HG03139 (cell line): Measurements from ENCODE around the gene LCP1.

Experiments used
- ATAC-seq: cut with Tn5 transposase; IDR thresholded peaks from one replicate; pipeline ENCODE4 v1.9.1; 2021; ENCODE audit not compliant: unreplicated experiment

Gene LCP1

DNA sequence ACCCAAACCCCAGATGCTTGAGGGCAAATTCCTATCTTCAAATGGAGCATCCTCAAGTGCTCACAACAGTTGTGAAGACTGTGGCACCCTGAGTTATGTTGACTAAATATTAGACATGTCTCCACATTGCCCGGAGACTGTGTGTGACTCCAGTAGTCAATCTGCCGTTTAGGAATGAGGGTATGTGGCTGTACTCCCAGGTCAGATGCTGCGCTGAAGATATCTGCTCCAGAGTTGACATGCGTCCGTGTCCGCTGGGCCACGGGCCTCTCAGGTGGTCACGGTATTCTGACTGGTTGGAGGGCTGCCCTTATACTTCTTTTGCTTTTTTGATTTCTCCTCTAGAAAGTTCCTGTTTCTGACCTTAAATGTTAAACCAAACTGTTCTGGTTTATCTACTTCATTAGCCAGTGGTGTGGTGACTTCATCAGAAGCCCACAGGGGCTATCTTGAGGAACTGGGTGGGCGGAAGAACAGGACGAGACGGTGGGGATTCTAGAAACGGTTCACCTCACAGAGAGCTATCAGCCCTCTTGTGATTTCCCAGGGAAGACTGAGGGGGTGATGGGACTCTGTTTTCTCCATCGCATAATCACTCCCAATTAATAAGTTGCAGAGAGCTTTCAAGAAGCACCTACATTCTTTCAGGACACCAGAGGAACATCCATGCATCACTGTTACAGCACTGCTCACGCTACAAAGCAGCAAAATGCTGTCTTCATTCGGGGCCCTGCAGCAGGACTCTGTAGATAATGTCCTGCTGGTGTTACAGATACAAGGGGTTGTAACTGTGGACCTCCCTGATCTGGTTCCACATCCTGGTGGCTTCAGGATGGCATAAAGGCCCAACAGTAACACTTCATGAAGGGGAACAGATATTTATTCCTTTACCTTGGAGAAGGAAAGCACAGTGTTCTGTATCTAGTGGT, 1.3 kb upstream of the LCP1 start:
- ATAC-seq, result no peak

DNA sequence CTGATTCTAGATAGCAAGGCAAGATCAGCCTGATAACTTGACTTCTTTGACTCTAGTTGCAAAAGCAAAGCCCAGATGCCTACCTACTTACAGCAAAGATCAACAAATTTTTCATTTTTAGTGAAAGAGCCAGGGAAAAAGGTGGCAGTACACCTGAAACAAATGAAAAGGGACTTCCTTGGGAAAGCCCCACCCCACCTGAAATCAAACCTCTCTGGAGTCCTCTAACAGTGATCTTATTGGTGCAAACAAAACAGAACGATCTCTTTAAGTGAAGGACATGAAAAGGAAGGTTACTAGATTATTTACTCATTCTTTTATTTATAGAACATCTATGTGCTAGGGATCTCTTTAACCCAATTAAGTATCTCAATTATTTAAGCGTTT, 507 bp upstream of the LCP1 start:
- no peak for ATAC-seq

GRCh38 chr13:46181377-46181839, 569 bp downstream of the LCP1 start:
- no peak for ATAC-seq

GRCh38 chr13:46179969-46180763, 1.8 kb downstream of the LCP1 start:
- no peak for ATAC-seq

GRCh38 chr13:46179491-46179908, 2.5 kb downstream of the LCP1 start:
- no peak for ATAC-seq

DNA sequence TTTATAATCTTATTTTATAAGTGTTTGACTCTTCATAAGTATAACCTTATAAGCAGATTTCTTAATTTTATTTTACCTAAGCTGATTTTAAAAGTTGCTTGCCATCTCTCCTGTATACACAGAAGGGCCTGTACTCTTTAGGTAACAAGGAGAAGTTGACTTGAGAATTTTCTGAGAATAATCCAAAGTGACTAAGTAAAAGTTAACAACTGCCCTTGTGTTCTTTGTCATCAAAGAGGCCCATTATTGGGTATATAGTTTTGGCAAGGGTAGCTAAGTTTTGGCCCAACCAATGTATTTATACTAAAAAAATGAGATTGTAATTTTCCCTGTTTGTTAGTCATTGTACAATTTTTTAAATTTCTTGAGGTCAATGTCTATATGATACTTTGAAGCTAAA, 3.2 kb downstream of the LCP1 start:
- no peak for ATAC-seq

- ATAC-seq, result no peak
Measured at GRCh38 chr13:46178143-46178542, 3.8 kb downstream of the LCP1 start.

- peak; percentile 42 for ATAC-seq
Measured at GRCh38 chr13:46176756-46177155, 5.2 kb downstream of the LCP1 start.

GRCh38 chr13:46173656-46174055, 8.3 kb downstream of the LCP1 start:
- ATAC-seq, result no peak

DNA sequence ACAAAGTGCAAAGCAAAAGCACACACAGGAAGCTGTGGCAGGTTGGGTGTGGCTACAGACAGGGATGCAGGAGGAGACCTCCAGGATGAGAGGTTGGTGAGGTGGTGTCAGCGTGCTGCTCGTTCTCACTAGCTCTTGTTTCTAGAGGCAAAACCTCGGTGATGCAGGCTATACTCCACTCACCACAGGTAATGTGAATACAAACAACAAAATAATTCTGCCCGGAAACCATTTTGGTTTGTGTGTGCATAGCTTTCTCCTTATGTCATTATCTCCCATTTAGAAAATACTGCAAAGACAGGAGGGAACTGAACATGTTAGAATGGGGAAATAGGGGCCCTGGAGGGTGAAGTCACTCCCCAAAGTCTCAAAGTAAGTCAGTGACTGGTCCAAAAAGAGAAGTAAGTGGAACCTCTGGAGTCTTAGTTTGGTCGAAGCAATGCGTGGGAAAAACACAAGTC, 9.4 kb downstream of the LCP1 start:
- ATAC-seq, result no peak

- ATAC-seq, result no peak
Measured at GRCh38 chr13:46171739-46172138, 10.2 kb downstream of the LCP1 start.

- ATAC-seq, result no peak
Measured at GRCh38 chr13:46171217-46171616, 10.8 kb downstream of the LCP1 start.

DNA sequence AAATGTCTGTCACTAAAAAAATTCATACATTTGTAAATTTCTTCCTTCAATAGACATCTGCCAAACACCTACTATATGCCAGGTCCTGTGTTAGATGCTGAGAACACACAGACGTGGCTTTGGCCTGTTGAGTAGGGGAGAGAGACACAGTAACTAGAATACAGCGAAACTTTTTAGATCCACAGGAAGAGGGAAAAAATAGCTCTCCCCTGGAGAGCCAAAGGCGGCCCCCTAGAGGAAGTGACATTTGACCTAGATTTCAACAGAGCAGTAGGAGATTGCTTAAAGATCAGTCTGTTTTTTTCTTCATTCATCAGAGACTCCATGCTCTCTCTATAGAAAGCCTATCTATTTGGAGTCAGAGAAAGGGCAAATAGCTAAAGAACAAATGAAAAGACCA, 11.3 kb downstream of the LCP1 start:
- ATAC-seq, result no peak

DNA sequence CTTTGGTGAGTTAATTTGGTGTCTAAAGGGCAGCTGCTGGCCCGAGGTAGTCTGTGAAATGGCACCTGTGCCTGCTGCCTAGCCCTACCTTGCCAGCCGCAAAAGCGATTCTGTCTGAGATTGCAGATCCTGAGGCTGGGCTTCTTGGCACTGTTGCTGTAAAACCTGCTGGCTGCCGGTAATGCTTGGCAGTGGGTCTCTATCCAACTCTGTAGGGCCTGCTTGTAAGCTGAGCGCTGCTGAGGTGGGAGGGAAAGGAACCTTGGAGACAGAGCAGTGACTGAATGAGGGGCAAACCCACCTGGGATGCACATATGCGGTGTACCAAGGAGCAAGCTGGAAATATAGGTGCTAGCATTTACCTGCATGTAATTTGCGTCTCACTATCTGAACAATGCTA, 11.7 kb downstream of the LCP1 start:
- ATAC-seq, result no peak

GRCh38 chr13:46169758-46170157, 12.2 kb downstream of the LCP1 start:
- ATAC-seq, result no peak

- no peak for ATAC-seq
Measured at GRCh38 chr13:46168783-46169182, 13.2 kb downstream of the LCP1 start.

- no peak for ATAC-seq
Measured at GRCh38 chr13:46168341-46168740, 13.6 kb downstream of the LCP1 start.

DNA sequence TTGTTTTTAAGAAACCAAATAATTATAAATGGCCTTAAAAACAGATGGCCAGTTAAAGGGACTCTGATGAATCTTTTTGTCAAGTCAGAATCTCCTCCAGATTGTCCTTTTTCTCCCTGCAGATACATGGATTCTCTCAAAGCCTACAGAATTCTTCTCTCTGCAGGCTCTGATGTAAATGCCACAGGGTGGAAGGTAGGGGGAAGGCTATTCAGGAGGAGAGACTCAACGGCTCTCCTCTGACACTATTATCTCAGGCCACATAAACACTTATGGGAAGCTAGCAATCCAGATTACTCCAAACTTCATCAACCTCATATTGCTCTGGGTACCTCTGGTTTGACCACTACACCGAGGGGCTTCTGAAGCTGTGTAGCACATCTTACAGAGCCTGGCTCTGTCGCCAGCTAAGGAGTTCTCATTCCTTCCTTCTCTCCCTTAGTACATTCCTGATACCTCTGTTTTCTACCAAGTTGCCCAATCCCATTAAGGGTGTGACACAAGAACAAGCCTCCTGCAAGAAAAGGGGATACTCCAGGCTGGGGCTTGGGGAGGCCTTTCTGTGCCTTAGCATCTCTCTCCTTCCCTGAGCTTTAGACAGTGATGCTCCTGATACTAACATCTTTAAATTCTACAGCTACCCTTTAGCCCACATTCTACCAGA, 14.9 kb downstream of the LCP1 start:
- no peak for ATAC-seq

DNA sequence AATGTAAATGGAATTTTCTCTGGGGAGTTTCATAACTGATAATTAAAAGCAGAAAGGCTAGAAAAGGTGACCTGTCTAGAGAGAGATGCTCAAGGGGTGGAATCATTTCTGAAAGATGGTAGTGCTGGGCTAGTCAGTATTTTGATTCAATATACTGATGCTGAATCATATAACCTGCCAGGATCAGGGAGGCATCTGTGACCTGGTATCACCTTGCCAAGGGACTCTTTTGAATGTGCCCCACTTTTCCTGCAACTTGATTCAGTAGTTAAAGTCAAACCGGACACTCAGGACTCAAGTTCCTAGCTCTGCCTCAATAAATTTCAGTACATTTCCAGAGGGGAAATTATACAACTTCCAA, 15.8 kb downstream of the LCP1 start:
- no peak for ATAC-seq

DNA sequence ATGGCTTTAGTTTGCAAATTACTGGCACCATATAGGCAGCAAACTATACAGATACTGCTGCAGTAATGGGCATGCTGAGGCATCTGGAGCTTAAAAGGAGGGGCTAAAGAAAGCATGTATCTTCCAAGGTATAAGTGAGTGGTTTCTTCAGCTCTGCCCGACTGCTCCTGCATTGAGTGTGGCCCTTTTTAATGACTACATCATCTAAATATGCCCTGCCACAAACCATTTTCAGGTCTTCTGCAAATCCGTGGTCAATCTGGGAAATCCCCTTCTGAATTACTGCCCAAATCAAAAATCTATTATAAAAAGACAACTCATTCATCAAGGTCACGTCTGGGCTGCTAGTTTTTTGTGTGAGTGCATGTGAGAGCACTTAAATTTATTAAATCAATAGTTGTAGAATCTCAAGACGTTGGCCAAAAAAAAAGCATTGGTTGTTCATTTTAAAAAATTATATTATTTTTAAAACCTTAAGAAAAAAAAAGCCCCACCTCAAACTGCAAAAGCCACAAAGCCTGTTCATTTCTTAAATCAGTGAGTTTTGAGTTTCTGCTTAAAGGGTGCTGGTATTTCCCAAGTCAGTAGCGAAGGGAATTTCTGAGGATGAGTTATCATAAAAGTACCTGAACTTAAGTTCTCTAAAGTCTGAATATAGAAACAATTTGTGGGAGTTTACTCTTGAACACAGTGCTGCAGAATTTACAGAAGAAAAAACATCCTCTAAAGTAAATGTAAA, 16.3 kb downstream of the LCP1 start:
- ATAC-seq, result peak; percentile 50

DNA sequence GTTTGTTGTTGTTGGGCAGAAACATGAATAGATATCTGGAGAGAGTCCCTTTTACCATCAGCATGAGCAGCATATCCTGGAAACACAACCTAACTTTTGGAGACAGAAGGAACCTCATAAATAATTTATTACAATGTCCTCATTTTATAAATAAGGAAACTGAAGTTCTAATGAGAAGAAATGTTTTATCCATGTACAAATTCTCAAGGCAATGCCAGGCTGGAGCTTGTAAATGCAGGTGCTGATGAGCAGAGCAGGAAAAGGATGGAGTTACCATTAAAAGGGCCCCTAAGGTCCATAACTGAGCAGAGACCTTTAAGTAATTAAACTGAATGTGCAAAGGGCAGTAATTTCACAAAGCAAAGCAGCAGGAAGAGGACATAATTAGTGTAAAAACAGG, 17.3 kb downstream of the LCP1 start:
- no peak for ATAC-seq
